GM18519 (cell line): ENCODE results near the gene TDRD9.

Source experiments
- ATAC-seq: cut with Tn5 transposase; IDR thresholded peaks from one replicate; pipeline ENCODE4 v1.9.1; 2021; ENCODE audit warnings: mild to moderate bottlenecking, moderate library complexity; ENCODE audit not compliant: unreplicated experiment, low FRiP score

Gene TDRD9

DNA sequence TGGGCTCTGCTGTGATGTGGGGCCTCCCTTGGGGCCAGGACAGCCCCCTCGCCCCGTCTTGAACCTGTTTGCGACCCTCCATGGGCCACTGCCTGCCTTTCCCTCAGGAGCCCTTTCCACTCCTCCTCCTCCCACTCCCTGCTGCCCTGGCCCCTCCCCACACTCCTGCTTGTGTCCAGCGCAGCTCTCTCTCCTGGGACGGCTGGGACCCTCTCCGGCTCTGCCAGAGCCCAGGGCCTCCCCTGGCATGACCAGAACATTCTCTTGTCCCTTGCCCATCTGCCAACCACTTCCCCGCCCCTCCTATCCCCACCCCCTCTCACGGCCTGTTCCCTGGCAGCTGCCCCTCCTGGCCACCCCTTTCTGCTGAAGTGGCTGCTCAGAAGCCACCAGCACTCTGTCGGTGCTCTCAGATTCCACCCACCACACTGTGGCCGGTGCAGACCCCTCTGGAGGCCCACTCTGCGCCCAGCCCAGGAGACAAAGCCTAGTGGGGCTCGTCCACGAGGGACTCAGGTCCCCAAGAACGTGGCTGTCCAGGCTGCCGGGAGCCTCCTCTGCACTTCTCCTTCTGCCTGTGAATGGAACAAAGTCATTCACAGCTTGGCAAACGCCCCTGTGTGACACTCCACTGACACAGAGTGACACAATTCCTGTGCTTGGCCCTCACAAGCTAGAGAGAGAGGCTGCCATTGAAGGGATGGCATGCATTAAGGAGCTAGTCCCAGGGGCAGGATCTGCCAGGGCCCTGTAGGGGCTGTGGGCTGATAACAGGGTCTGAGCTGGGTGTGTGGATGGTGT lies 158.6 kb downstream of the TDRD9 start:
- no peak for ATAC-seq

DNA sequence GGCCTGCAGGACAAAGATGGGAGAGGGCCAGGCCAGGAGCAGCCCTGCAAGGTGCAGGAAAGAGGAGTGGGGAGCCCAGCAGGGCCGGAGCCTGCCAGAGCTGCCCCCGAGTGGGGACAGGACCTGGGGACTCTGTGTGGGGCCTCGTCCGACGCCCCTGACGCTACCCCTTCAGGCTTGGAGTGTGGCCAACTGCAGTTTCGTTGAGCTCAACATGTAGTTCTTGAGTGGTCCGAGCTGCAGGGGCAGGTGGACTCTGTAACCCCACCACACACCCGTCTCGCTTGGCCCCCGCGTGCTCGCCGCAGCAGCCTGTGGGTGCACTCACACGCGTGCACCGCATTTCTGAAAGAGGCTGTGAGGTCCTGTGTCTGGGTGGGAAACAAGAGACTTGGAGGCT lies 159.2 kb downstream of the TDRD9 start:
- no peak for ATAC-seq

DNA sequence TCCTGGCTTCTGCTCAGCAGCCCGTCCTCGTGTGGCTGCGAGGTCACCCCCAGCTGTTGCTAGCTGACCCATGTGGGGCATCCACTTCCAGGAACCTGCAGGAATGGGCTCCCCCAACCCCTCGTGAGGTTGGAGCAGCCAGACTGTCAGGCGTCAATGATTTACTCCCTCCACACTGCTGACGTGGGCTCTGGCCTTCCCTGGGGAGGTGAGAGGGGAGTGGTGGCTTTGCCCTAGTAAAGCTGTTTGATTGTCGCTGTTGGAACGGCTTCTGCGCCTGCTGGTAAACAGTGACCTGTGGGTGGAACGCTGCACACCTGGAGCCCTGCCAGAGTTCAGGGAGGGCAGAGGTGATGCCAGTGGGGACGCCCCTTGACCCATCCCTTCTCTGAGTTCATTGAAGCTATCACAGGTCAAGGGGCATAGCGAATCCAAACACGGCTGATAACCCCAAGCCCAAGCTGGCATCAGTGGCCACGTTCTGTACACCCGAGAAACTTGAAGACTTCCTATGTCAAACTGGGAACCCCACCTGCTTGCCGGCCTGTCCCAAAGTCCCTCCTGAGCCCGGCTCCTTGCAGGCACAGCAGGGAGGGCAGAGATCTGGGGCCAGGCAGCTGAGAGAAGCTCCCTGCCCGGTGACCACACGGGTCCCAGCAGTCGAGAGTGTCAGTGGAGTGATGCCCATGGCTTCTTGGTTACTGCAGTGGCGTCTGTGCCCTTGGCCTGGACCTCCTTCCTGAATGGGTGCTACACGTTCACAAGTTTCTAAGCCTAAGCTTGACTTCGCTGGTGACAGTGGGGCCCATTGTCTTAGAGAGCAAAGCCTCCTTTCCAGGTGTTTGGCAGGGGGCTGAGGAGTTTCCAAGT lies 160.0 kb downstream of the TDRD9 start:
- ATAC-seq, result no peak

DNA sequence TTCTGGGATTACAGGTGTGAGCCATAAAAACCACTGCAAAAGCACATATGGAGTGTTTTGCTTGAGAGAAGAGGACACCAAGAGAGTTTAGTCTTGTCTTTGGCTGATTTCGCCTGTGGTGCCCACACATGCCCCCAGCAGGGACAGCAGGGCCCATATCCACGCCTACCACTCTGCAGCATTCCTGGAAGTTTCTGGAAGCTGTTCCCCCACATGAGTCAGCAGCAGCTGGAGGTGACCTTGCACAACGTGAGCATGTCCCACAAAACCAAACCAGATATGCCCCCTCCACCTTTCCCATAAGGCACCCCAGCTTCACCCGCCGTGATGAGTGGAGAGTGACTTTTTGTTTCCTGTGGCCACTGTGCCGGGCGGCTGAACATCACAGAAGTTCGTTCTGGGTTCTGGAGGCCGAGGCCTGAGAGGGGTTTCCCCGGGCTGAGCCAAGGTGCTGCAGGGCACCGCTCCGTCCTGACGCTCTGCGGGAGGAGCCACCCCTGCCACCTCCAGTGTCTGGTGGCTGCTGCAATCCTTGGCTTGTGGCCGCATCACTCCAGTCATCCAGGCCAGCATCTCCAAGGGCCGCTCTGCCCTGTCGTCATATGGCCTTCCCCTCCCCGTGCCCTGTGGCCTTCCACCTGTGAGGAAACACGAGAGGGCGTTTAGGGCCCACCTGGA lies 162.0 kb downstream of the TDRD9 start:
- ATAC-seq, result no peak

DNA sequence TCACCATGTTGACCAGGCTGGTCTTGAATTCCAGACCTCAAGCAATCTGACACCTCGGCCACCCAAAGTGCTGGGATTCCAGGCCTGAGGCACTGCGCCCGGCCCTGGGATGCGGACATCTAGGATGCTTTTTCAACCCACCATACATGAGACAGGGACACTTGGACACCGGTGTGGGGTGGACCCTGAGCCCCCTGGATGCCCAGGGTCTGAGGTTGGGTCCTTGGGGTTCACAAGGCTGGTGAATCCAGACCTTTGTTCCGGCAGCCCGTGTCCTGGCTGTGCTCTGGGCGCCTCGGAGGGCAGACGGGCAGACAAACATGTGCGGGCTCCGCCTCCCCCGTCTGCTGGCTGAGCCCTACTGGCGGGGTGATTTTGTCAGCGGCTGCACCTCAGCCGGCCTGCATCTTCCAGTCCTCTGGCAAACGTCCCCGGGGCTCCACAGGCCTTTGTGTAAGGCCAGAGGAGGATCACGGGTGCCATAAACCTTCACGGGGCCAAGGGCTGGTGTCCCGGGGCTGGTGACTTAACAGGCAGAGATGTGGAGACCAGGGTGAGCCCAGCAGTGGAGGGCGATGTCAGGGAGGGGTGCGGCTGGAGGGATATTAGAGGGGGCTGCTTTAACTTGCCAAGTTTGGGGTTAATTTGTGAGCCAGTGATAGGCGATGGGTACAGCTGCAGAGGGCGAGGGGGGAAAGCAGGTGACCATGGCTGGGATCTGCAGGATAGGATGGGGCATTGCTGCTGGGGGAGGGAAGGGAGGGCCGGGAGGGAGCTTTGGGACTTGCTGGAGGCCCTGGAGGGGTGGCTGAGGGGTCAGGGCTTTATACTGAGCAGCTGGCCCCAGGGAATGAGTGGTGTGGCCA lies 163.0 kb downstream of the TDRD9 start:
- ATAC-seq, result no peak

DNA sequence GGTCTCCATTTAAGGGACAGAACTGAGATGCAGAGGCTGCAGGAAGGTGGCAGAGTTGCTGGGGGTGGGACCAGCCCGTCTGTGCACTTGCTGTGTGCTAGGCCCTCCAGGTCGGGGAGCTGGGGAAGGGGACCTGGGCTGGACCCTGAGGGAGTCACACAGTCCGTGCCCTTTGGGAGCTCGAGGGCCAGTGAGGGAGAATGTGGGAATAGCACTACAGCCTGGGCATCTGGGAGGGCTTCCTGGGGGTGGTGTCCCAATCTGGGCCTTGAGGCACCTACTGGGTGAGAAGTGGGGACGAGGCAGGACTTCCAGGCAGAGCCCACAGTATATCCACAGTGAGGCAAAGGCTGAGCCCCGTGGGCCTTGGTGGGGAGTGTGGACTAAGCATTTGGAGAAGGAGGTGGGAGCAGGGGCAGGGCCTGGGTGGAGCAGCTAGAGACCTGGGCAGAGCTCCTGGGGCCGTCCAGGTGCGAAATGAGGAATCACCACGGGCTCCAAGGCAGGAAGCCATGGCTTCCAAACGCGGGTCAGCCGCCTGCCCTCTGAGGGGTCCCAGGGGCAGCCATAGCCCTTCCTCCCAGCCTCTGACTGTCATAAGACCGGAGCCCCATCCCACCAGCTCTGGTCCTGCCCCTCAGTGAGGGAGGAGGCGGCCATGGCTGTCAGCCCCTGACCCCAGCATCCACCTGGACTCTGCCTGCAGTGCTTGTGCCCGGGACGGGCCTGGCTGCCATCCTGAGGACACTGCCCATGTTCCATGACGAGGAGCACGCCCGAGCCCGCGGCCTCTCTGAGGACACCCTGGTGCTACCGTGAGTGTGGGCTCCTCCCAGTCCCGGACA lies 163.9 kb downstream of the TDRD9 start:
- no peak for ATAC-seq

DNA sequence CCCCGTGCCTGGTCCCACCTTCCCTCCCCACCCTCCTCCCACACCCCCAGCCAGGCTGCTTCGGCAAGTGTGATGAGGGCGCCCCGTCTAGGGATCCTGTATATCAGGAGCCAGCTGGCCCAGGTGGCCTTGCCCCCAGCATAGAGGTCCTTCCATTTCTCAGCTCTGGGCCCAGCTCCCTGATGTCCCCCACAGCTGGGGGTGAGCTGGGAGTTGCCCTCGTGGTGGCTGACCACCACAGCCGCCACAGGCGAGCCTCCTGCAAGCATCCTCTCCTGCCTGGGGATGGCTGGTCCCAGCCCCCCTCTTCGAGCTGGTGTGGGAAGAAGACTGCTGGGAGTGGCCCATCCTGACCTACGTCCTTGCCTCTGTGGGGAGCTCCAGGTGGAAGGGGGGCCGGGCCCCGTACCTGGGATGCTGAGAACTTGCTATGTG lies 164.7 kb downstream of the TDRD9 start:
- ATAC-seq, result no peak

DNA sequence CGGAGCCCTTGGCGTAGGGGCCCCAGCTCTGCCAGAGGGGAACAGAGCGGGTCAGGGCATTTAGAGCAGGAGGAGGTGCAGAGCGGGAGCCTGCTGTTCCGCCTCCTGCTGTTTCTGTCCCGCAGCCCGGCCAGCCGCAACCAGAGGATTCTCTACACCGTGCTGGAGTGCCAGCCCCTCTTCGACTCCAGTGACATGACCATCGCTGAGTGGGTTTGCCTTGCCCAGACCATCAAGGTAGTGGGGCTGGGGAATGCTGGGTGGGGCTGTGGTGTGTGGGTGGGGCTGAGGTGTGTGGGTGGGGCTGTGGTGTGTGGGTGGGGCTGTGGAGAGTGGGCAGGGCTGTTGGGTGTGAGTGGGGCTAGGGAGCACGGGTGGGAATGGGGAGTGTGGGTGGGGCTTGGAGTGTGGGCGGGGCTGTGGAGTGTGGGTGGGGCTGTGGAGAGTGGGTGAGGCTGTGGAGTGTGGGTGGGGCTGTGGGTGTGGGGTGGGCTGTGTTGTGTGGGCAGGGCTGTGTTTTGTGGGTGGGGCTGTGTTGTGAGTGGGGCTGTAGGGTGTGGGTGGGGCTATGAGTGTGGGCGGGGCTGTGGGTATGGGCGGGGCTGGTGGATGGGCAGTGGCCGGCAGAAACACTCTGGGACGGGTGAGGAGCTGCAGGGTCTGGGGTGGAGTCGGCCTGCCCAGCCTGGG lies 165.3 kb downstream of the TDRD9 start:
- ATAC-seq, result no peak

DNA sequence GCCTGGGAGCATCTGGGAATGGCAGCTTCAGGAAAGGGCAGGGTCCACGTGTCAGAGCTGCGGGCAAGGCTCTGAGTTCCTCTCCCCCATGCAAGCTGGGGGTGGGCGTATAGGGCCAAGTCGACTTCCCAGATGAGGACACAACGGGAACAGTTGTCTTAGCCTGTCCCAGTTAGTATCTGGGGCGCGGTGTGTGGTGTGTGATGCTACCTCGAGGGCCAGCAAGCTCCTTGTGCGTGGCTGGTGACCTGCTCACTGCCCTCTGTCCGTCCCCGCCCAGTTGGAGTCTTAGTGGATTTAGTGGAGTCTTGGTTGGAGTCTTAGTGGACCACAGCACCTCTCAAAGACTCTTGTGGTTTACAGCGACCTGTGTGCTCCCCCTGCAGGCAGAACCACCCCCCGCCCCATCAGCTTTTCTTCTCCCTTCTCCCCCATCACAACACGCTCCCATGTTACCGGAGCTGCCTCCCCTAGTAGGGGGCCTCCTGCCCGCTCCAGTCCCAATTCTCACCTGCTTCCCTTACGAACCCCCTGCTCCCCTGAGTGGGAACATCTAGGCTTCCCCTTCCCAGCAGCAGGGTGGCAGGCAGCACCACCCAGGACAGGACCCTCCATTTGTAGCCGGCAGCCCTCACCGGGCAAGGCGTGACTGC lies 165.9 kb downstream of the TDRD9 start:
- ATAC-seq, result no peak

DNA sequence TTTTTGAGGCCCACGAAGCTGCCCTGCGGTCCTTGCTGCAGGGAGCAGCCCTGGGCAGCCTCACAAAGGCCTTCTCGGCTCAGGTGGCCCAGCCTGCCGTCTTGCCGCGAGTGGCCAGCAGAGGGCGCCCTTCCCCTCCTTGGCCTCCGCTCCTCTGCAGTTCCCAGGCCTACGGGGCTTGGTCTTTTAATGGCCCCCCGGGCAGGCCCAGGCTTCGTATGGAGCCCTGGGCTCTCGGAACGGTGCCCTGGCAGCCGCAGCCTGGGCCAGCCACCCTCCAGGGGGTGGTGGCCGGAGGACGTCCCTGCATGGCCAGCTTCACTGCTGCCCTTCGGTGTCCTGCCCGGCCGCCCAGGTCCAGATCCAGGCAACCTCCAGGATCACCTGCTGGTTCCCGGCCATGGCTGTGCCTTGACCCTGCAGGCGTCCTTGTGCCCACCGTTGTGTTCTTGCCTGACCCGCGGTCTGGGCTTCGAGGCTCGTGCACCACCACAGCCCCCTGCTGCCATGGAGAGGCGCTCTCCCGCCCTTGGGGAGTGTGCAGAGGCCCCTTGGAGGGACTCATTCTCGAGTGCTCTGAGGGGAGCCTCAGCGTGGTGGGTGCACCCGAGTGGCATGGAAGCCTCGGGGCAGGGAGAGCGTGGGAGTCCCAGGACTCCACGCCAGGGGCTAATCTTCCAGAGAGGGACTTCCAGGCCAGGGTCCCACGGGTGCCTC lies 166.6 kb downstream of the TDRD9 start:
- ATAC-seq, result no peak

DNA sequence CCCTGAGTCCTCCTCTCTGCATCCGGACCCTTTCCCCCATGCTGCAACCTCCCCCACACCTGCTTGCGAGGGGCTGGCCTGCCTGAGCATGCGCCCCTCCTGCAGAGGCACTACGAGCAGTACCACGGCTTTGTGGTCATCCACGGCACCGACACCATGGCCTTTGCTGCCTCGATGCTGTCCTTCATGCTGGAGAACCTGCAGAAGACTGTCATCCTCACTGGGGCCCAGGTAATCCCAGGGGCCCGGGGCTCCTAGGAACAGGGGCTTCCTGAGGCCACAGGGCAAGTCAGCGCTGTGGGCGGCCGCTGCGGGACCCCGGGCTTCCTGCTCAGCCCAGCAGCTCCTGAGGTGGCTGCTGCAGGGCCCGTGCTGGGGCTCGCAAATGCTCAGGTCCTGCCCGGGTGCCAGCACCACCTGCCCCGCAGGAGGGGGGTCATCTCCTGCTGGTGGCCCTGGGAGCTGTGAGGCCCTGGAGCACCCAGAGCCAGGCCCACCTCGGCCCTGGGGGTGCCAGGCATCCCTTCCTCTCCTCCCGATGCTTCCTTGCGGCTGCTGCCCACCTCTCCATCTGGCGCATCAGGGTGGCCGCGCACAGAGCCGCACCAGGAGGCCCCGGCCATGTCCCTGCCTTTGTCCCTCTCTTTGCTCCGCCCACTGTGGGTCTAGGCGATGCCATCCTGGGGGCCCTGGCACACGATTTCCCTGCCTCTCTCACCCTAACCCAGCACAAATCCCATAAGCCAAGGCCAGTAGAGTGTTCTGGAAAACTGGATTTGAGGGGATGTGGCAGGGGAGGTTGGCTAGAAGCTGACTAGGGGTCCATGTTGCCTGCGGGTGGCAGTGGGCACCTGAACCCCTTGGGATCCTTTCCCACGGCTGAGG lies 167.4 kb downstream of the TDRD9 start:
- no peak for ATAC-seq

DNA sequence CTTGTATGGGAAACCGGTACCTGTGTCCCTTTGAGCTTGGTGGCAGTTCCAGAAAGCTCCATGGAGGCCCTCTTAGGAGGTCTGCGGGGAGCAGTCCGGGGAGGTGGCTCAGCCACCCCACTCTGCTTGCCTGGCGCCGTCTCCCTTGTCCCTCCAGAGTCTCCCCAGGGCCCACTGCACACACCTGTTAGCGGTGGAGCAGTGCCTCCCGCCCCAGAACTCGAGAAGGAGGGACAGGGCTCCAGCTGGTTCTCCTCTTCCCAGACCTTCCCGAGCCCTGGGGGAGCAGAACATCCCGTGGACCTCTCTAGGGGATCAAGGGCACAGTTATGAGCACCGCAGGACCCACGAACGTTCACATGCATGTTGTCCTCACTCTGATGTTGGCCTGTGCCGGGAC lies 168.1 kb downstream of the TDRD9 start:
- ATAC-seq, result no peak

DNA sequence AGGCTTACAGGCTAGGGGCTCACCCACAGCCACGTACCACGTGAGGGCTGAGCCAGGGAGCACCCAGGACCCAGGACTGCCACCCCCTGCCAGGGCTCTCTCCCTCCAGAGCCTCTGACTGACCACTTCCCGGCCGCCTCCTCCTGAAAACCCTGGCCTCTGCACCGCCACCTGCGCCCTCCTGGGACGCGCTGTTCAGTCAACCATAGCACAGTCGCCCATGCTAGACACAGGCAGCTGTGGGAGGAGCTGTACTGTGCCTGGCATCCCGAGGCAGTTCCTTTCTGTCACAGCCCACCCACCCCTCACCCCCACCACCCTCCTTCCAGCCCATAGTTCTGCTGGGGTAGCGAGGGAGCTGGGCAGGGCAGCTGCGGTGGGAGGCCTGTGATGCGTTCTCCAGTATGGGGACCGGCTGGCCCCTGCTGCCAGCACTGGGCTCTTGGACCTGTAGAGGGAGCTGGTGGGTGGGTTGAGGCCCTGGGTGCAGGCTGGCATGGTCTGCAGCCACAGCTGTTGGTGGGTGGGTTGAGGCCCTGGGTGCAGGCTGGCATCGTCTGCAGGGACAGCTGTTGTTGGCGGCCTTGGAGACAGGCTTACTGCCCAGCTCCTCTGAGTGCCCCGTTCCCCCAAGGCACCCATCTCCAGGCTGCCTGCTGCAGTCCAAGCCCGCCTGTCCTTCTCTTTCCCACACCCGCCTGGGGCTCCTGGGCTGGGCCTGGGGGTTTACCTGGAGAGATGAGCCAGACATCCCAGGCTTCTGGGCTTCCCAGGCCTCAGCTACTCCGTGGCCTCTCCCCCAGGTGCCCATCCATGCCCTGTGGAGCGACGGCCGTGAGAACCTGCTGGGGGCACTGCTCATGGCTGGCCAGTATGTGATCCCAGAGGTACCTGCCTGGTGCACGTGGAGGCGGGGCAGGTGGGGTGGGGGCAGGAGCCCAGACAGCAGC lies 168.8 kb downstream of the TDRD9 start:
- no peak for ATAC-seq

DNA sequence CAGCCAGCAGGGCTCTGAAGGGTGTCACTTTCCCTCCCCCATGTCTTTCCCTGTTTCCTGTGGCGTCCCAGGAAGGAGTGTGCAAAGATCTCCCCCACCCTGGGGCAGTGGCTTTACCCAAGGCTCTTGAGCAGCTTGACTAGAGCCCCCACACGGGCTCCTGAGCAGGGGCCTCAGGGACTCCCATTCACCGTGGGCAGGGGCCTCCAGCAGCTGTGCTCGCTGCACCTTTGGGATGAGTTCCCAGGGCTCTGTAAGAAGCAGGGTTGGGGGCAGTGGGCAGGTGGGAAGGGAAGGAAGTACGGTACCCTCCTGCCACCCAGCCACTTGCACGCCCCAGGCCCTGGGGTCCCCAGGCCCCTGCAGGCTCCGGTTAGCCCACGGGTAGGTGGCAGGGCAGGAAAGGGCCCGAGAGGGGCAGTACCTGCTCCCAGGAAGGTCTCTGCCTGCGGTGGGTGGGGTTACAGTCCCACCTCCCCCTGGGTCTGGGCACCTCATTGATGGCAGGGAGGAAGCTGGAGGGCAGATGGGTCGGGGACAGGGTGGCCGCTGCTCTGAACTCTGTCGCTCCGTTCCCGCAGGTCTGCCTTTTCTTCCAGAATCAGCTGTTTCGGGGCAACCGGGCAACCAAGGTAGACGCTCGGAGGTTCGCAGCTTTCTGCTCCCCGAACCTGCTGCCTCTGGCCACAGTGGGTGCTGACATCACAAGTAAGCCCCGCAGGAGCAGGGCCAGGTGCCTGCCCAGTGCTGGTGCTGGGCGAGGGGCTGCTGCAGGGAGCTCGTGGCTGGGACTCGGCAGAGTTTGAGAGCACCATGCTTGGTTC lies 170.2 kb downstream of the TDRD9 start:
- ATAC-seq, result no peak
